ENCODE measurements around the gene CACNA1C.

The CACNA1C gene

GRCh38 chr12:2286461-2287131, 233.8 kb downstream of the CACNA1C start:
- no peak for DNase-seq

GRCh38 chr12:2287151-2287550, 234.4 kb downstream of the CACNA1C start:
- DNase-seq, result no peak

- DNase-seq, result no peak
Observed at GRCh38 chr12:2287589-2287988, 234.8 kb downstream of the CACNA1C start.

- no peak for DNase-seq
Observed at GRCh38 chr12:2288001-2288400, 235.2 kb downstream of the CACNA1C start.

GRCh38 chr12:2288471-2288870, 235.7 kb downstream of the CACNA1C start:
- no peak for DNase-seq

- no peak for DNase-seq
Observed at GRCh38 chr12:2288875-2289274, 236.1 kb downstream of the CACNA1C start.

- no peak for DNase-seq
Observed at GRCh38 chr12:2289525-2289924, 236.7 kb downstream of the CACNA1C start.

- no peak for DNase-seq
Observed at GRCh38 chr12:2290091-2290490, 237.3 kb downstream of the CACNA1C start.

- DNase-seq, result no peak
Observed at GRCh38 chr12:2290516-2291065, 237.8 kb downstream of the CACNA1C start.

GRCh38 chr12:2291182-2291832, 238.5 kb downstream of the CACNA1C start:
- DNase-seq, result peak; percentile 79

- DNase-seq, result no peak
Observed at GRCh38 chr12:2291947-2292346, 239.2 kb downstream of the CACNA1C start.

- no peak for DNase-seq
Observed at GRCh38 chr12:2292560-2292959, 239.8 kb downstream of the CACNA1C start.

- DNase-seq, result no peak
Observed at GRCh38 chr12:2294651-2295475, 242.1 kb downstream of the CACNA1C start.

- DNase-seq, result no peak
Observed at GRCh38 chr12:2295941-2296461, 243.2 kb downstream of the CACNA1C start.

- no peak for DNase-seq
Observed at GRCh38 chr12:2297004-2297403, 244.2 kb downstream of the CACNA1C start.

- no peak for DNase-seq
Observed at GRCh38 chr12:2297658-2298057, 244.9 kb downstream of the CACNA1C start.

- no peak for DNase-seq
Observed at GRCh38 chr12:2298556-2299200, 245.9 kb downstream of the CACNA1C start.

GRCh38 chr12:2299206-2299605, 246.4 kb downstream of the CACNA1C start:
- no peak for DNase-seq

GRCh38 chr12:2300168-2300567, 247.4 kb downstream of the CACNA1C start:
- no peak for DNase-seq

- DNase-seq, result no peak
Observed at GRCh38 chr12:2300886-2301285, 248.1 kb downstream of the CACNA1C start.

- no peak for DNase-seq
Observed at GRCh38 chr12:2301531-2302461, 249.0 kb downstream of the CACNA1C start.

Measured in DMS53 (cell line).